HG03103 (cell line): Measurements from ENCODE around the gene TRIM67.

Experiments used
- ATAC-seq: cut with Tn5 transposase; IDR thresholded peaks from one replicate; pipeline ENCODE4 v1.9.1; 2021; ENCODE audit warnings: low read depth; ENCODE audit not compliant: unreplicated experiment

The TRIM67 gene

GRCh38 chr1:231231511-231231910 lies 69.7 kb downstream of the TRIM67 start:
- no peak for ATAC-seq

DNA sequence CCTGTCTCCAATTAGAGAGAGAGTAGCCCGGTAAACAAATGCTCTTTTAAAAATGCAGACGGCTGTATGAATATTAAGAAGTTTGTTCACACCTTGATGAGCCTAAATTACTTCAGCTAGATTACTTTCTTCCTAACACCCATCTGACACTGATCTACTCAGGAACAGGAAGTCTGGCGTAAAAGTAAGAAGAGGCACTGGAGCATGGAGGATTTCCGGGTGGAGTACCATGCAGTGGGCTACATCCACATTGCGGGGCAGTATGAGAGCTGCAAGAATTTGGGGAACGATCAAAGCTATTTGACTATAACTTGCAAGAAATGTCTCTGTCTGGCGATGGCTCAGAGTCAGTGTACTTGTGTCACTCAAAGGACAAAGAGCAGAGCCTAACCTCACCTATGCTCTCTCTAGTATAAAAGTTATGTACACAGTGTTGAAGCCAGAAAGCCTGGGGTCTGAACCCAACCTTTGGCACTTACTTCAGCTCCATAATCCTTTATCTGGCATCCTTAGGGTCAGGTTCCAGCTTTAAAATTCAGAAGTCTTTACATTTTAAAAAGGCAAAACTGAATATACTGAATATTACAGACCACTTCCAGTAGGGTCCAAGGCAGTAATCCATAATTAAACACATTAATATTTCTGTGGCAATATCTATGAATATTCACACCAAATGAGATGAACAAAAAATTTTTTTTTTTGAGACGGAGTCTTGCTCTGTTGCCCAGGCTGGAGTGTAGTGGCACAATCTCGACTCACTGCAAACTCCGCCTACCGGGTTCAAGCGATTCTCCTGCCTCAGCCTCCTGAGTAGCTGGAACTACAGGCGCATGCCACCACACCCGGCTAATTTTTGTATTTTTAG lies 71.2 kb downstream of the TRIM67 start:
- peak; percentile 78 for ATAC-seq

GRCh38 chr1:231233735-231234417 lies 72.0 kb downstream of the TRIM67 start:
- no peak for ATAC-seq

GRCh38 chr1:231234506-231234905 lies 72.6 kb downstream of the TRIM67 start:
- no peak for ATAC-seq

DNA sequence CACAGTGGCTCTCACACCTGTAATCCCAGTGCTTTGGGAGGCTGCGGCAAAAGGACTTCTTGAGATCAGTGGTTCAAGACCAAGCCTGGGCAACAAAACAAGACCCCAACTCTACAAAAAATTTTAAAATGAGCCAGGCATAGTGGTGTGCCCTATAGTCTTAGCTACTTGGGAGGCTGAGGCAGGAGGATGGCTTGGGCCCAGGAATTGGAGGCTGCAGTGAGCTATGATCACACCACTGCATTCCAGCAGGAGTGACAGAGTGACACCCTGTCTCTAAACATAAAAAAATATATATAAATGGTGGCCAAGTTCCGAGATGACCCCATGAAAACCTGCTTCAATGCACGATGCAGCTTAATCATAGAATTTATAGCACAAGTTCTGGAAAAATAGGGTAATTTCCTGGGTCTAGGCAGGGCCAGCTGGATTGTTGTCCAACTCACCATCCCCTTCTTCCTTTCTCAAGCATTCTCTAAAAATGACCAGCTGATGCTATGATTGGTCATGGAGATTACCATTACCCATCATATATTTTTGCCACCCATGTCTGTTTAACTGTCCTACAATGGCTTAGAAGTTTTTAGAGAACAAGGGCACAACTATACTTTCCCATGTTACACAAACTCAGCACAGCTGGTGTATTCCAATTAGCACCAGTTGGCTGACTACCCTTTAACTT lies 73.8 kb downstream of the TRIM67 start:
- ATAC-seq, result no peak

DNA sequence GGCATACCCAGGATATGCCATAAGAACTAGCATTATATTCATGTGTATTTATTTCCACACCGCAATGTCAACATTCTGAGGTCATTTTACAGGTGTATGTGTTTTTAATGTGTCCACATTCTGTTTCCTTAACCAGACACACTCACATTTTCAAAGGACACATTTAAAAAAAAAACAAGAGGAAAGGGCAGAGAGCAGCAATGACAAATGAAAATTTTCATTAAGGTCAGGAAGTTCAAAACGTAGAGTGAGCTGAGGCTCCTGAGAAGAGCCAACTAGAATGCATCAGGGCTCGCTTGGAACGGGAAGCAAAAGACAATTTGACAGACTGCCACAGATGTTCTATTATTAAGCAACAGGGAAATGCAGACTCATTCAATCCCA lies 74.3 kb downstream of the TRIM67 start:
- no peak for ATAC-seq

DNA sequence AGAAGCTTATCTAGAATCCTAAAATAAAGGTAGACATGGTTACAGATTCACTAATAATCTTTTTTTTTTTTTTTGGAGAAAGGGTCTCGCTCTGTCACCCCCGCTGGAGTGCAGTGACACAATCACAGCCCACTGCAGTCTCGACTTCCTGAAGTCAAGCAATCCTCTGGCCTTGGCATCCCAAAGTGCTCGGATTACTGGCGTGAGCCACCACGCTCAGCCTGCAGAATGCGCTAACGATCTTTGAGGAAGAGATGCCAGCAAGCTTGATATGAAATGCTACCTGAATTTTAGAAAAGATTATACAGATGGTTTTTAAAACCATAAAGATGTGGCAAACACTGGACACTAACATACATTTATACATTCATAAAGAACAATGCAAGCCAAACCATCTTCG lies 75.1 kb downstream of the TRIM67 start:
- ATAC-seq, result no peak

GRCh38 chr1:231238298-231238697 lies 76.4 kb downstream of the TRIM67 start:
- no peak for ATAC-seq

DNA sequence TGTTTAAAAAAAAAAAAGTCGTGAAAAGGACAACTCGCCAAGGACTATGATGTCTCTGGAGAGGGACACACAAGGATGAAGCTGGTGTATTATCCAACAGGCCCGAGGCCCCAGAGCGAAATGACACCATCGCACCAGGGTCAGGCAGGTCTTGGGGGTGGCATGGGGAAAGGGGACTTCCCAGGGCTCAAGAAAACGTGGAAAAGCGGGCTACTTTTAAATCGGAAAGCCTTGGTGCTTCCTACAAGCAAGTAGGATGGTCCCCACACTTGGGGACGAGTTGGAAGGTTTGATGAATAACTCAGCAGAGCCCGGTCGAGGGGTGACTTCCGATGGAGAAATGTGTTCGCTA lies 78.6 kb downstream of the TRIM67 start:
- peak; percentile 9 for ATAC-seq

- ATAC-seq, result peak; percentile 88
These were observed 79.3 kb downstream of the TRIM67 start, which contains the start of gene GNPAT for GRCh38 chr1:231240883-231241735. Gene GNPAT (plus strand): TSS chr1:231241212. CDS start chr1:231241379, 167 bp downstream.

DNA sequence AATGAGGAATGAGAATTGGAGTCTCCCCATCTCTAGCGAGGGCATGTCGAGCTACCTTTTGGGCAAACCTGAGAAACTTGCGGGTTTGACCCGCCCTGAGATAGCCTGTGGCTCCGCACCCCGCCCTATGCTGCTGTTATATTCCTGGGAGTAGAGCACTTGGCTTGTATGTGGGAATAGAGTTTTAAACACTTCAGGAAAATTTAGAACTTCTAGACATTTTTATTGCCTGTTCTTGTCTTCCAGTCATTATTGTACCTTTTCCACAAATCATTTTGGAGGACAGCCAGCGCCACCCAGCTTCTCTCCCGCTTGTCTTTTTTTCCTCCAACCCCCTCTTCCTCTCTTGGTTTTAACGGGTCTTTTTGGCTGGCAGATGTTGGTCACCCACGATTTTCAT lies 79.9 kb downstream of the TRIM67 start:
- ATAC-seq, result no peak

- no peak for ATAC-seq
These were observed 80.8 kb downstream of the TRIM67 start for GRCh38 chr1:231242516-231243198.

DNA sequence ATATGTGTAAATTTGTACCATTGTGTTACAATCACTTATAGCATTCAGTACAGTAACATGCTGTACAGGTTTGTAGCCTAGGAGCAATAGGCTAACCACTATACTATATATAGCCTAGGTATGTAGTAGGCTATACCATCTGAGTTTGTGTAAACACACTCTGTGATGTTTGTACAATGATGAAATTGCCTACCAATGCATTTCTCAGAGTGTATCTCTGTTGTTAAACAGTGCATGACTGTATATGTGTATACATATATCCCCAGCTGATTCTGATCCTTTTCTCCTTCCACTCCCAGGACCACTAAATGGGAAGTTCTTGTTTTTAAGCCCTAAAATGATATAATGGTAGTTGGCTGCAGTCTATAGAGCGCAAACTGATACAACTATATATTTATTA lies 86.9 kb downstream of the TRIM67 start:
- no peak for ATAC-seq

GRCh38 chr1:231252336-231252735 lies 90.5 kb downstream of the TRIM67 start:
- no peak for ATAC-seq

DNA sequence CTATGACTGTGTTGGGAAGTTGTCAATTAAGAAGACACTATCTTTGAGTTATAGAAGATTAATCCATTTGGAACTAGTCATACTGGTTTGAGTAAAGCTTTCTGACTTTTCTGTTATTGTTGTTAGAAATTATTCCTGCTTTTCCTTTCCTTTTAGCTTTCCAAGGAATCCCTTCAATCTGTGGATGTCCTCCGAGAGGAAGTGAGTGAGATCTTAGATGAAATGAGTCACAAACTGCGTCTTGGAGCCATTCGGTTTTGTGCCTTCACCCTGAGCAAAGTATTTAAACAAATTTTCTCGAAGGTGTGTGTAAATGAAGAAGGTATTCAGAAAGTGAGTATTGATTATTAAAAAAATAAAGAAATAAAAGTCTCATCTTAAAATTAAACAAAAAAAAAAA lies 98.5 kb downstream of the TRIM67 start:
- ATAC-seq, result no peak

DNA sequence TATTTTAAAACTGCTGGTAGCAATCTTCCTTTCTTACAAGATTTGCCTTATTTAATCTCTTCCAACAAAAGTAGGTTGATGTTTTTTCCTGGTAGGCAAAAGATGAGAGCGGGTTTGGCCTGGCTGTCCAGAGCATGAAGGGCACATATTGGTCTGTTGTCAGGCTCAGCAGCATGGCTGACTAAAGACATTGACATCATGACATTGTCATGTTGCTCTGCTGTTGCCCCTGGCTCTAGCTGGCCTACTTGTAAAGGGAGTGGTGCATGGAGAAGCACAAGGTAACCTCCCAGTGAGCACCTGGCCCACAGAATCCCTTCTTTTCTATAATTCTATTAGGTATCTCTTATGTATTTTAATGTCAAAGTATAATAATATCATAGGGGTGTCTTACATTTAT lies 102.8 kb downstream of the TRIM67 start:
- ATAC-seq, result no peak

GRCh38 chr1:231265379-231265778 lies 103.5 kb downstream of the TRIM67 start:
- ATAC-seq, result no peak

DNA sequence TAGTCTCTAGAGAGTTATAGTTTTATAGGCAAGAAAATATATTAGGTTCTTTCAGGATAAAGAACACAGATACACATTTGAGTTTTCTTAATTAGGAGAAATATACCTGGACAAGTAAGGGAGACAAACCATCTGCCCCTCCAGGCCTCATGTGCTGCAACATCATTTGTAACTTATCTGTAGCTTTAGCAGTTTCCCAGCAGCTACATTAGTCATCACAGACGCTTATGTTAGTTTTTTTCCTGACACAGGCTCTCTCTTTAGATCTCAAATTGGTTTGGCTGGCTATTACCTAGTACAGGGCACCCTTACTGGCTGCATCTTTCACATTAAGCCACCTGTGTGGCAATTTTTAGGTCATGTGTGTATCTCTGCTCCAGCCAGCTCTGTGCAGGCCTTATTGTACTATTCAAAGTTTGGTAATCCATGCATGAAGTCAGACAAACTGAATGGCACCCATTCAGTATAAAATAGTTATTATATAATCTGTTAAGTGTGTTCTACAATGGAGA lies 105.0 kb downstream of the TRIM67 start:
- ATAC-seq, result no peak
